Gastrocnemius medialis (tissue), 4 donors: Measurements from ENCODE around the gene OR52N4. TPM values are rescaled to one million over a fixed set of nuclear protein-coding genes. Genes with fewer than 3 reads are reported as not detected.

Source experiments
- ATAC-seq, 2 donors: fragments of 150-250 bp; one replicate each; pipeline ENCODE4 v1.9.1; 2016
- DNase-seq, 2 donors: peaks; one replicate each; pipeline ENCODE4 v3.0.0-alpha.2; 2019
- H3K27ac ChIP-seq, 4 donors: fragments of 200-600 bp; sonication (generic); 1 replicate in 1 of 4; 2 replicates in 3 of 4; pipeline ENCODE4 v1.5.1; 2016 to 2018; ENCODE audit warnings: mild to moderate bottlenecking in 2 of 4, moderate library complexity in 1 of 4
- H3K27me3 ChIP-seq, 3 donors: fragments of 200-600 bp; sonication (generic) in 2 of 3; 1 replicate in 1 of 3; 2 replicates in 2 of 3; pipeline versions ENCODE4 v1.5.1 to v1.6.0; 2016 to 2019; ENCODE audit warnings: mild to moderate bottlenecking in 1 of 3, moderate library complexity in 1 of 3
- H3K36me3 ChIP-seq, 2 donors: fragments of 200-600 bp; sonication (generic) in 1 of 2; one replicate each; pipeline ENCODE4 v1.5.1; 2017 to 2018
- H3K4me1 ChIP-seq, 2 donors: fragments of 200-600 bp; sonication (generic) in 1 of 2; one replicate each; pipeline ENCODE4 v1.5.1; 2016 to 2017; ENCODE audit warnings: mild to moderate bottlenecking in 2 of 2
- H3K4me3 ChIP-seq, 4 donors: fragments of 200-600 bp; sonication (generic) in 3 of 4; 1 replicate in 1 of 4; 2 replicates in 3 of 4; pipeline ENCODE4 v1.5.1; 2016 to 2019; ENCODE audit warnings: mild to moderate bottlenecking in 2 of 4
- H3K9me3 ChIP-seq, 3 donors: fragments of 200-600 bp; sonication (generic) in 2 of 3; 1 replicate in 1 of 3; 2 replicates in 2 of 3; pipeline ENCODE4 v1.5.1; 2016 to 2019
- CTCF ChIP-seq, 5 experiments: fragments of 450-650 bp in 3 of 5; fragments of 200-600 bp in 2 of 5; sonication (generic) in 2 of 5; IDR thresholded peaks in 4 of 5; conservative IDR thresholded peaks in 1 of 5; 1 replicate in 4 of 5; 2 replicates in 1 of 5; pipeline ENCODE4 v1.5.1; 2016 to 2019; ENCODE audit warnings: antibody characterized with exemption in 5 of 5, mild to moderate bottlenecking in 3 of 5, moderate library complexity in 3 of 5
- POLR2A ChIP-seq, 2 donors: fragments of 450-650 bp; IDR thresholded peaks; one replicate each; pipeline ENCODE4 v1.6.1; 2017; ENCODE audit warnings: antibody characterized with exemption in 2 of 2, mild to moderate bottlenecking in 2 of 2, moderate library complexity in 2 of 2
- in situ Hi-C, 4 donors: fragments of 200-750 bp; cut with MboI; loops; one replicate each; pipeline versions ENCODE4 v1.15.0 to v1.8.0; 2017; ENCODE audit warnings: low sequenced_read_pairs in 4 of 4
- intact Hi-C: fragments of 100-400 bp; cut with DNase I; formaldehyde crosslinking; loops from one replicate; pipeline ENCODE4 v1.15.1; 2023; ENCODE audit warnings: low total_unique reads
- total RNA-seq, 4 donors: library from RNA; depleted of rRNA; stranded (reverse); fragments of >200 nt; gene quantifications; one replicate each; pipeline versions ENCODE4 v1.1.0 to v1.2.3, GENCODE V29; 2016

The OR52N4 gene
- total RNA-seq, 4 donors from 2014 or later: not detected

DNA sequence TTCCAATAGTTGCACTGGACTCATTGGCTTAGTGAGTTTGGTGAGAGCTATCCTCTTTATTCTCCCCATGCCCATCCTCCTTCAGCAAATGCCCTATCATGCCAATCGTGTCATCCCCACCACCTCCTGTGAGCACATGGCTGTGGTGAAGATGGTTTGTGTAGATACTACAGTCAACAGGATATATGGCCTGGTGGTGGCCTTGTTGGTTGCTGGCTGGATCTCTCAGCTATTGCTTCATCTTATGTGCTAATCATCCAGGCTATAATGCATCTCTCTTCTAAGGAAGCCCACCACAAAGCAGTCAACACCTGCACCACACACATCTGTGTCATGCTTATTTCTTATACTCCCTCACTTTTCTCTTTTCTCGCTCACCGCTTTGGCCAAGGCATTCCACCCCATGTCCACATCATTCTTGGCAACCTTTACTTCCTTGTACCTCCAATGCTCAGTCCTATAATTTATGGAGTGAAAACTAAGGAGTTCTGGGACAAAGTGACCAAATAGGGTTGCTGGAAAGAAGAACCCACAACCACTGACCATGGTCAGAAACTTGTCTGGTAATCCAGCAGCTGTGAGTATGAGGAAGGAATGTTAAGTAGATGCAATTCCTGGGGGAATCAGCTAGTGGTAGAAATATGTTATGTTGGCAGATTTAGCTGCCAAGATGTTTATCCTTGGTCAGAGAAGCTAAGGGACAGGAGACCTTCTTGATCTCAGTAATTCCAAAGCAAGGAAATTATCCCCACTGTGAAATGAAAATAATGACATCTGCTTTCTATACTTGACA is 34.1 kb upstream of the OR52N4 start:
- ATAC-seq (no peak), DNase-seq (no peak)
- no peaks in the 10 kb centered on the region for H3K36me3 ChIP-seq
- no peaks in the 10 kb centered on the region for H3K27me3 ChIP-seq
- no peaks in the 10 kb centered on the region for H3K4me1 ChIP-seq
- in situ Hi-C loops (no loop called here), intact Hi-C loops (no loop called here)
- no peak overlapping the region for H3K27ac ChIP-seq
- no peak overlapping the region for H3K4me3 ChIP-seq
- TF ChIP-seq CTCF (IDR thresholded peaks at IDR 0.05 in 4 of 5, conservative IDR thresholded peaks at IDR 0.05 in 1 of 5) (no peak), POLR2A (IDR thresholded peaks at IDR 0.05) (no peak)
- no peaks in the 10 kb centered on the region for H3K9me3 ChIP-seq

GRCh38 chr11:5722622-5723021 is 31.4 kb upstream of the OR52N4 start:
- Histone ChIP-seq H3K4me1 (no peaks in the 10 kb centered on the region), H3K27ac (no peak overlapping the region), H3K9me3 (no peaks in the 10 kb centered on the region), H3K27me3 (no peaks in the 10 kb centered on the region), H3K36me3 (no peaks in the 10 kb centered on the region), H3K4me3 (no peak overlapping the region)
- ATAC-seq (no peak), DNase-seq (no peak)
- in situ Hi-C loops: no loop called here
- intact Hi-C loops: no loop called here
- no peak for TF ChIP-seq POLR2A (IDR thresholded peaks at IDR 0.05)
- no peak for TF ChIP-seq CTCF (IDR thresholded peaks at IDR 0.05 in 4 of 5, conservative IDR thresholded peaks at IDR 0.05 in 1 of 5)

DNA sequence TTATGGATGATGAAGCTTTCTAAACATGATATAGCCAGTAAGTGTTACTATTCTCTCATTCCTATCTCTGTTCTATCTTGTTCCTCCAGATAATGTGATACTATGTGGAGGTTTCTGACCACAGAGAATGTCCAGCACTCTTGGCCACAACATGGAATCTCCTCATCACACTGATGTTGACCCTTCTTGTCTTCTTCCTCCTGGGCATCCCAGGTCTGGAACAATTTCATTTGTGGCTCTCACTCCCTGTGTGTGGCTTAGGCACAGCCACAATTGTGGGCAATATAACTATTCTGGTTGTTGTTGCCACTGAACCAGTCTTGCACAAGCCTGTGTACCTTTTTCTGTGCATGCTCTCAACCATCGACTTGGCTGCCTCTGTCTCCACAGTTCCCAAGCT is 27.7 kb upstream of the OR52N4 start:
- DNase-seq (no peak), ATAC-seq (no peak)
- Histone ChIP-seq H3K36me3 (no peaks in the 10 kb centered on the region), H3K4me1 (no peaks in the 10 kb centered on the region), H3K9me3 (no peaks in the 10 kb centered on the region), H3K27ac (no peak overlapping the region), H3K27me3 (no peaks in the 10 kb centered on the region), H3K4me3 (no peak overlapping the region)
- in situ Hi-C loops (no loop called here), intact Hi-C loops (no loop called here)
- TF ChIP-seq CTCF (IDR thresholded peaks at IDR 0.05 in 4 of 5, conservative IDR thresholded peaks at IDR 0.05 in 1 of 5) (no peak), POLR2A (IDR thresholded peaks at IDR 0.05) (no peak)

DNA sequence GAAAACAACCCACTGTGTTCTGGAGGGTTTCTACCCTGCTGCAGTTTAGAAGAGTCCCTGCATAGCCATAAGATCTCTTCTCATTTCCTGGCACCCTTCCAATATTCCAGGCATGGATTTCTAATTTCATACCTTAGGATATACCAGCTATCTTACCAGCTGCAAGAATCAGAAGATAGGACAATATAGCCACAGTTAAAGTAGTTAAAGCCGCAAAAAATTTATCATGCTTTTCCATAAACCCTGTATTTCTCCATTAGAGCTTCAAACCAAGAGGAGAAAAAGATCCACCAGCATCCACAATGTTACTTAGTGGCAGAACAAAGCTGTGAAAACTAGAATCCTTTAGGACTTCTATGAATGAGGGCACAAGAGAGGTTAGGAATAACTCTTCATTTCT is 26.4 kb upstream of the OR52N4 start:
- Histone ChIP-seq H3K27ac (no peak overlapping the region), H3K36me3 (no peaks in the 10 kb centered on the region), H3K9me3 (no peaks in the 10 kb centered on the region), H3K27me3 (no peaks in the 10 kb centered on the region), H3K4me3 (no peak overlapping the region), H3K4me1 (no peaks in the 10 kb centered on the region)
- no peak for TF ChIP-seq POLR2A (IDR thresholded peaks at IDR 0.05)
- no peak for TF ChIP-seq CTCF (IDR thresholded peaks at IDR 0.05 in 4 of 5, conservative IDR thresholded peaks at IDR 0.05 in 1 of 5)
- no peak for ATAC-seq
- in situ Hi-C loops: no loop called here
- intact Hi-C loops: no loop called here
- no peak for DNase-seq

DNA sequence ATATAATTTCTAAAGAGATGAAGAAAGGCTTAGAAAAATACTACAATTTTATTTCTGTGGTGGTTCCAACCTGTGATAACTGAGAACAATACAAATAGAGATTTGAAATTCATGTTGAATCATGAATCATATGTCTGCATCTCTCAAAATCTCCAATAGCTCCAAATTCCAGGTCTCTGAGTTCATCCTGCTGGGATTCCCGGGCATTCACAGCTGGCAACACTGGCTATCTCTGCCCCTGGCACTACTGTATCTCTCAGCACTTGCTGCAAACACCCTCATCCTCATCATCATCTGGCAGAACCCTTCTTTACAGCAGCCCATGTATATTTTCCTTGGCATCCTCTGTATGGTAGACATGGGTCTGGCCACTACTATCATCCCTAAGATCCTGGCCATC is 17.6 kb upstream of the OR52N4 start, which contains the start of gene OR56B1:
Gene OR56B1 (plus strand): TSS at position 53 of the 400 bp plus-strand sequence. CDS start 69 bp downstream, at position 122.
- TF ChIP-seq CTCF (IDR thresholded peaks at IDR 0.05 in 4 of 5, conservative IDR thresholded peaks at IDR 0.05 in 1 of 5): no peak
- TF ChIP-seq POLR2A (IDR thresholded peaks at IDR 0.05): no peak
- Histone ChIP-seq H3K9me3 (no peaks in the 10 kb centered on the region), H3K36me3 (no peaks in the 10 kb centered on the region), H3K27ac (no peak within 1 kb of the TSS), H3K27me3 (no peaks in the 10 kb centered on the region), H3K4me3 (no peak within 1 kb of the TSS), H3K4me1 (no peaks in the 10 kb centered on the region)
- in situ Hi-C loops (no loop called here), intact Hi-C loops (no loop called here)
- no peak for DNase-seq
- no peak for ATAC-seq
